Middle frontal gyrus (tissue), 1 donor: ENCODE results near the gene NDUFS4.
"Not testable (repeated sequence)": the region's sequence is repeated elsewhere in the genome, so short reads cannot be mapped to it uniquely, and the experiment has no call there.

ENCODE experiments used
- DNase-seq: peaks from one replicate; pipeline ENCODE4 v3.0.0-alpha.2; 2015; ENCODE audit warnings: low spot score; ENCODE audit errors: extremely low spot score

Gene NDUFS4

DNA sequence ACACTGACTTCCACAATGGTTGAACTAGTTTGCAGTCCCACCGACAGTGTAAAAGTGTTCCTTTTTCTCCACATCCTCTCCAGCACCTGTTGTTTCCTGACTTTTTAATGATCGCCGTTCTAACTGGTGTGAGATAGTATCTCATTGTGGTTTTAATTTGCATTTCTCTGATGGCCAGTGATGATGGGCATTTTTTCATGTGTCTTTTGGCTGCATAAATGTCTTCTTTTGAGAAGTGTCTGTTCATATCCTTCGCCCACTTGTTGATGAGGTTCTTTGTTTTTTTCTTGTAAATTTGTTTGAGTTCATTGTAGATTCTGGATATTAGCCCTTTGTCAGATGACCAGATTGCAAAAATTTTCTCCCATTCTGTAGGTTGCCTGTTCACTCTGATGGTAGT, 100.1 kb downstream of the NDUFS4 start:
- DNase-seq = not testable (repeated sequence)

DNA sequence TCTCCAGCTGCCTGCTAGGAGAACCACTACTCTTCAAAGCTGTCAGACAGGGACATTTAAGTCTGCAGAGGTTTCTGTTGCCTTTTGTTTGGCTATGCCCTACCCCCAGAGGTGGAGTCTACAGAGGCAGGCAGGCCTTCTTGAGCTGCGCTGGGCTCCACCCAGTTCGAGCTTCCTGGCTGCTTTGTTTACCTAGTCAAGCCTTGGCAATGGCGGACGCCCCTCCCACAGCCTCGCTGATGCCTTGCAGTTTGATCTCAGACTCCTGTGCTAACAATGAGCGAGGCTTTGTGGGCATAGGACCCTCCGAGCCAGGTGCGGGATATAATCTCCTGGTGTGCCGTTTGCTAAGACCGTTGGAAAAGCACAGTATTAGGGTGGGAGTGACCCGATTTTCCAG, 104.9 kb downstream of the NDUFS4 start:
- DNase-seq = not testable (repeated sequence)

DNA sequence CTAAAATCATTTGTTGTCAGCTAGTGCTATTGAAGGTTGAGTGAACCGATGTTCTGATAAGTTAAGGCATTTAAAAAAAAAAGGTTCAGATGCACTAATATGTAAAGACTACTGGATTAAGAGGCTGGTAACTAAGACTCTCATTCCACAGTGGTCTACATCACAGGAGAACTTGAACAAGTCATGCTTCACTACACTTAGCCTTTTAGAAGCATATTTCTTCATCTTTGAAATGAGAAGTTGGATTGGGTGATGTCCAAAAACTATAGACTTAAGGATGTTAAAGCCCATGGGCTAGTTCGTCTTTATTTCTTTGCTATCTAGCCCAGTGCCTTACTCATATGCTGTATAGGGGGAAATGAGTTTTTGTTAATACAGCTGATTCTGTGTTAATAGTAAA, 107.2 kb downstream of the NDUFS4 start:
- no peak for DNase-seq

DNA sequence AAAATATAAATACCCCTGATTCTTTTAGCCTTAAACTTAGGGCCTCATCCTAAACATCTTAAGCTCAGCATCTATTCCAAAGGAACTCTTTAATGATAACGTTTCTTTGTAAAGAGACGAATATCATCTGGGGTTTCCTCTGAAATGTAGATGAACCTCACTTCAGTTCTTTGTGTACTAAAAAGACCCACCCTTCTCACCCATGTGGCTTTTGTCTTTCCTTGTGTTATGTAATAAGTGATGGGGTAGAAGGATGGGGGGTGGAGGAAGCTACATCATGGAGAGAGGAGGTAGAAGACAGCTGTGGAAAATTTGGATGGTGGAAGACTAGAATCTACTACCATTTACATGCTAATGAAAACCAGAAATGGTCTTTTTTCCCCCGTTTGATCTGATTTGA, 111.0 kb downstream of the NDUFS4 start:
- no peak for DNase-seq

DNA sequence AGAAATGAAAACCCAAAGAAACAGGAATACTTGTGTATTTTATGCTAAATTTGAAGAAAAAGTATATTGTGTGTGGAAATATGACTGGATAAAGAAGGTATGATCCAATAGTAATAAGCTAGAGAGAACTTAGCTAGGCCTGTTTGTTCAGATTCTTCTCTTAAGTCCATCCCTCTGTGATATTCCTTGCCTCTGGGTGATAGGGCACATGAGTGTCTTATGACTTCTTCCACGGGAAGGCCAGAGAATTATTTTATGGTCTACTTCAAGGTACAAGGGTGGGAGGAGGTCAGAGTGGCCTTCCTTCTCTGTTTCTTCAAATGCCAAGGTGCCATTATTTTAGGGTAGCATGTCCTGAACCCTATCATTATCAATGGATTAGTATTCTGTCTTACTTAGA, 113.7 kb downstream of the NDUFS4 start:
- no peak for DNase-seq

DNA sequence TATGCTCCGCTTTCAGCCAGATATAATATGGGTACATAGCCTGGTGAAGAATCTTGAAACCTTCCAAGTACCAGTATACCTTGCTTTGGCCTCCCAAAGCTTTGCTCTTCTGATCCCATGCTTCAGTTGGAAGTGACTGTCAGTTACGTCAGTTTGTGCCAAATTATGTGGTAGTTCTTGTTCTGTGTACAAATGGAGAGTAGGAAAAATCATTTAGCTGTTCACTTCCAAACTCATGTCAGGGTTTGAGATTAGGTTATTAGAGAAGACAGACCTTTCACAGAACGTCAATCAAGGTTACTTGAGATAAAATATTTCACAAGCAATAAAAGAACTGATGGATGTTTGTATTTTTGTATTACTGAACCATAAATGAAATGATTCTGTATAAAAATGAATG, 117.2 kb downstream of the NDUFS4 start:
- no peak for DNase-seq

DNA sequence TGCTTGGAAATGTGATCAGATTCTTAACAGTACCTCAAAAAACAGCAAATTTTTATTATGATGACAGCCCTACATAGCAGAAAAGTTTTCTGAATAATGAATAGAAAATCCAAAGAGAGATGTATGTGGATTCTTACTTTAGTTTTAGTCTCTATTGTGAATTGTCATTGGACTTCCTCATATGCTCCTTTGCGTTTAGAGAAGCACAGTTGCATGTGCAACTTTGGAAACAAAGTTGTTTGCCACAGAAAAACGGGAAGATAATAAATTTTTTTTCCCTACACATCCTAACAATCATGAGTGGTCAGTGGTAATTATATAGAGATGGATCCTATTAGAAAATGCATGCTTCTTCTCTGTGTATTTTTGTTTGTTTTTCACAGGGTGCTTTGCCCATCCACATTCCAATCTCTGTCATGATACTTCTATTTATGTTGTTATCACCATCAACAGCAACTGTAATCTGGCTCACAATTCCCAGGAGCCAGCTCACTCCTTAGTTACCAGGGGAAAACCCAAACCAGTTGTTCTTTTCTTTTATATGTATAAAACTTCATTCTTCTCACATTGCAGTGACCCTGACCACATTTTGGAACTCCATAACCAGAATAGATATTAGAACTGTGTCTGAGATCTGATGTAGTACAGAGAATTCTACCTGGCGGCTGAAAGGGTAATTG, 118.7 kb downstream of the NDUFS4 start:
- no peak for DNase-seq

DNA sequence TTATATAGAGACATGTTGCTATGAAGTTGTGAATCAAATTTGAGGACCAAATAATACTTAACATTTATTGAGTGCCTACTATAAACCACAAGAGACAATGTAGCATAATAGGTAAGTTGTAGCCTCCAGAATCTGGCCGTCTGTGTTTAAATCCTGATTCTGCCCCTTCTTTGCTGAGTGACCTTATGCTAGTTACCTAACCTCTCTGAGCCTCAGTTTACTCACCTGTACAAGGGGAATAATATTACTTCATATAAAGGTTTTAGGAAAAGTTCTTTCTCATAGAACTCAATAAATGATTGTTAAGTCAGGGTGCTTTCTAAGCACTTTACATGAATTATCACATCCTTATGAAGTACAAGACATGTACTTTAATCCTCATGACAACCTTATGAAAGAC, 120.6 kb downstream of the NDUFS4 start:
- DNase-seq = no peak

DNA sequence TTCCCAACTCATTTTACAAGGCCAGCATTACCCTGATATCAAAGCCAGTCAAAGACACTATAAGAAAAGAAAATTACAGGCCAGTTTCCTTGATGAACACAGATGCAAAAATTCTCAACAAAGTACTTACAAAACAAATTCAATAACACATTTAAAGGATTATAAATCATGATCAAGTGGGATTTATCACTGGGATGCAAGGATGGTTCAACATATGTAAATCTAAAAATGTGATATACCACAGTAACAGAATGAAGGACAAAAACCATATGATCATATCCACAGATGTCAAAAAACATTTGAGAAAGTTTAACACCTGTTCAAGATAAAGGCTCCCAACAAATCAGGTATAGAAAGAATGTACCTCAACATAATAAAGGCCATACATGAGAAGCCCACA, 130.6 kb downstream of the NDUFS4 start:
- DNase-seq = no peak

DNA sequence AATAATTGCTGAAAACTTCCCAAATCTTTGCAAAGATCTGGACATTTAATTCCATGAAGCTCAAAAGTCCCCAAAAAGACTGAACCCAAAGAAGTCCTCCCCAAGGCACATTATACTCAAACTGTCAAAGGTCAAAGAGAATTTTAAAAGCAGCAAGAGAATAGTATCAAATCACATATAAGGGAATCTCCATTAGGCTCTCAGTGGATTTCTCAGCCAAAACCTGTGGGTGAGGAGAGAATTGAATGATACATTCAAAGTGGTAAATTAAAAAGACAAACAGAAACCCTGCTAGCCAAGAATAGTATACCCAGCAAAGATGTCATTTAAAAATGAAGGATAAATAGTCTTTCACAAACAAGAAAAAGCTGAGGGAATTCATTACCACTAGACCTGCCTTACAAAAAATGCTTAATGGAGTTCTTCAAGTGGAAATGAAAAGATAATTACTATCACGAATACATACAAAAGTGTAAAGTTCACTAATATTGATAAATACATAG, 134.1 kb downstream of the NDUFS4 start:
- DNase-seq = no peak

DNA sequence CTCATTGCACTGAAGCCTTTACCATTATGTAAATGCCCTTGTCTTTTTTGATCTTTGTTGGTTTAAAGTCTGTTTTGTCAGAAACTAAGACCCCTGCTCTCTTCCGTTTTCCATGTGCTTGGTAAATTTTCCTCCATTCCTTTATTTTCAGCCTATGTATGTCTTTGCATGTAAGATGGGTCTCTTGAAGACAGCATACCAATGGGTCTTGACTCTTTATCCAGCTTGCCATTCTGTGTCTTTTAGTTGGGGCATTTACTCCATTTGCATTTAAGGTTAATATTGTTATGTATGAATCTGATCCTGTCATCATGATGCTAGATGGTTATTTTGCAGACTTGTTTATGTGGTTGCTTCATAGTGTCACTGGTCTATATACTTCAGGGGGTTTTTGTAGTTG, 150.0 kb downstream of the NDUFS4 start:
- DNase-seq = not testable (repeated sequence)

DNA sequence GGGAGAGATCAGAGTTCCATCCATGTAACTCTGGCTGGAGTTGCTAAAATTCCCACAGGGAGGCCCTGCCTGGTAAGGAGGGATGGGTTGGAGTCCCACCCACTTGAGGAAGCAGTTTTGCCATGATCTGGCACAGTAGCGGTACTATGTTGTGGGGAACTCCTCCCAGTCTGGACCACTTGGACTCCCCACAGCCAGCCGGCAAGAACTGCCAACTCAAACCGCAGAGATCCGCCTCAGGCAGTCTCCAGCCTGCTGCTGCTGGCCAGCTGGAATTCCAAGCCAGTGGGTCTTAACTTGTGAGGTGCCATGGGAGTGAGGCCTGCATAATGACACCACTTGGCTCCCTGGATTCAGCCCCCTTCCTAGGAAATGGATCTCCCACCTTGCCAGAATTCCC, 151.9 kb downstream of the NDUFS4 start:
- no peak for DNase-seq

DNA sequence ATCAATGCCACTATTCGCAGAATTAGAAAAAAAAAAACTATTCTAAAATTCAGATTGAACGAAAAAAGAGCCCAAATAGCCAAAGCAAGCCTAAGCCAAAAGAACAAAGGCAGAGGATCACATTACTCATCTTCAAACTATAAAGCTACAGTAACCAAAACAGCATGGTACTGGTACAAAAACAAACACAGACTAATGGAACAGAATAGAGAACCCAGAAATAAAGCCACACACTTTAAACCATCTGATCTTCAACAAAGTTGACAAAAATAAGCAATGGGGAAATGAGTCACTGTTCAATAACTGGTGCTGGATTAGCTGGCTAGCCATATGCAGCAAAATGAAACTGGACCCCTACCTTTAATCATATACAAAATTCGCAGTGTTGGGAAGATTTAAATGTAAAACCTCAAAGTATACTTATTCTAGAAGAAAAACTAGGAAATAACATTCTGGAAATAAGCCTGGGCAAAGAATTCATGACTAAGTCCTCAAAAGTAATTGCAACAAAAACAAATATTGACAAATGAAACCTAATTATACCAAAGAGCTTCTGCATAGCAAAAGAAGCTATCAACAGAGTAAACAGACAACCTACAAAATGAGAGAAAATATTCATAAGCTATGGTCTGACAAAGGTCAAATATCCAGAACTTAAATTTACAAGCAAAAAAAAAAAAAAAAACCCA, 153.7 kb downstream of the NDUFS4 start:
- no peak for DNase-seq

DNA sequence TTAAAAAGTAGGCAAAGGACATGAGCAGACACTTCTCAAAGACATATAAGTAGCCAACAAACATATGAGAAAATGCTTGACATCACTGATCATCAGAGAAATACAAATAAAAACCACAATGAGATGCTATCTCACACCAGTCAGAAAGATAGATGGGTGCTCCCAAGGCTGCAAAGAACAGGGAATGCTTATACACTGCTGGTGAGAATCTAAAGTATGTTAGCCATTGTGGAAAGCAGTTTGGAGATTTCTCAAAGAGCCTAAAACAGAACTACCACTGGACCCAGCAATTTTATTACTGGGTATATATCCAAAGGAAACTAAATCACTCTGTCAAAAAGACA, 154.2 kb downstream of the NDUFS4 start:
- DNase-seq = no peak

DNA sequence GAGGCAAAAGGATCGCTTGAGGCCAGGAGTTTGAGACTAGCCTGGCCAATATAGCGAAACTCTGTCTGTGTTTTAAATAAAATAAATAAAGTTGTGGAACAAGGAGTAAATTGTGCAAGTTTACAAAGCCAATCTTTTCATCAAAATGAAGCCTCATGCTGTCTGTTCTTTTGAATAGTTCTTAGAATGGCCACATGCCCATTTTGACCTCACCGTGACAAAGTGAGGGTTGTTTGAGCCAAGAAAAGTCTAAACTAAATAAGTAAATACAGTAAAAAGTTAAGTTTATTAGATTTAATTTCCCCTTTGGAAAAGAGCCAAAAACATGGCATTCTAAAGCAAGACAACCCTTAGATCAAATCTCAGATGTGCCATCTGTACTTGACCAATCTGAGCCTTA, 165.7 kb downstream of the NDUFS4 start:
- no peak for DNase-seq

DNA sequence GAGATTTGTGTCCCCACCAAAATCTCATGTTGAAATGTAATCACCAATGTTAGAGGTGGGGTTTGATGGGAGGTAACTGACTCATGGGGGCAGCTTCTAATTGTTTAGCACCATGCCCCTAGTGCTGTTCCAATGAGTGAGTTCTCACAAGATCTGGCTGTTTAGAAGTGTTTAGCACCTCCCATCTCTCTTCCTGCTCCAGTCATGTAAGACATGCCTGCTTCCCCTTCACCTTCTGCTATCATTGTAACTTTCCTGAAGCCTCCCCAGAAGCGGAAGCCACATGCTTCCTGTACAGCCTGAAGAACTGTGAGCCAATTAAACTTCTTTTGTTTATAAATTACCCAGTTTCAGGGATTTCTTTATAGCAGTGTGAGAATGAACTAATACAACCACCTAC, 170.5 kb downstream of the NDUFS4 start:
- no peak for DNase-seq
